K562 (cell line): ENCODE results near the gene CDKL5. TPM values are rescaled to one million over a fixed set of nuclear protein-coding genes. Genes with fewer than 3 reads are reported as not detected.
A peak's percentile ranks its signal among the peaks of the same experiment; 100 is the strongest.

ENCODE experiments used
- ARID1B ChIP-seq: fragments of 450-650 bp; IDR thresholded peaks from 2 replicates; pipeline ENCODE4 v1.6.1; 2016; ENCODE audit warnings: antibody characterized with exemption, mild to moderate bottlenecking, inconsistent platforms
- CLOCK ChIP-seq: fragments of 250-450 bp; sonication (Bioruptor Pico); IDR thresholded peaks from 2 replicates; pipeline ENCODE4 v1.4.0; 2020; ENCODE audit warnings: mild to moderate bottlenecking, moderate library complexity, borderline replicate concordance
- ETV6 ChIP-seq, 3 experiments: fragments of 150-350 bp in 1 of 3; sonication (generic) in 1 of 3; formaldehyde crosslinking in 1 of 3; IDR thresholded peaks; 2 replicates each; pipeline versions ENCODE4 v1.6.1 to v1.8.0; 2014 to 2022; ENCODE audit warnings: borderline replicate concordance in 2 of 3, low read depth in 2 of 3, antibody characterized with exemption in 1 of 3, low read length in 1 of 3, mild to moderate bottlenecking in 1 of 3, missing genetic modification reagents in 1 of 3
- KLF13 ChIP-seq: fragments of 450-650 bp; IDR thresholded peaks from 2 replicates; pipeline ENCODE4 v1.6.1; 2016; ENCODE audit warnings: missing genetic modification characterization, low read depth, mild to moderate bottlenecking, missing compliant biosample characterization, moderate library complexity, borderline replicate concordance
- KLF6 ChIP-seq: fragments of 250-450 bp; sonication (Bioruptor Pico); IDR thresholded peaks from 2 replicates; pipeline ENCODE4 v1.4.0; 2020; ENCODE audit warnings: mild to moderate bottlenecking, moderate library complexity, borderline replicate concordance
- L3MBTL2 ChIP-seq: fragments of 450-650 bp; IDR thresholded peaks from 2 replicates; pipeline ENCODE4 v1.6.1; 2016; ENCODE audit warnings: mild to moderate bottlenecking, moderate library complexity
- MECOM ChIP-seq: fragments of 250-450 bp; sonication (Bioruptor Pico); IDR thresholded peaks from 2 replicates; pipeline ENCODE4 v1.8.0; 2022; ENCODE audit warnings: inconsistent platforms
- MEF2D ChIP-seq: conservative IDR thresholded peaks from 2 replicates; pipeline ENCODE4 v1.6.1; 2016; ENCODE audit warnings: low read depth, missing genetic modification characterization, missing compliant biosample characterization
- NCOA4 ChIP-seq: fragments of 450-650 bp; IDR thresholded peaks from 2 replicates; pipeline ENCODE4 v1.6.1; 2018; ENCODE audit warnings: mild to moderate bottlenecking; ENCODE audit not compliant: partially characterized antibody
- OTX1 ChIP-seq: fragments of 450-650 bp; formaldehyde crosslinking; IDR thresholded peaks from 2 replicates; pipeline ENCODE4 v1.4.0; 2022; ENCODE audit warnings: mild to moderate bottlenecking
- POLR2B ChIP-seq: fragments of 450-650 bp; IDR thresholded peaks from 2 replicates; pipeline ENCODE4 v1.6.1; 2018; ENCODE audit warnings: low read depth; ENCODE audit not compliant: partially characterized antibody
- PREB ChIP-seq: sonication (generic); formaldehyde crosslinking; IDR thresholded peaks from 2 replicates; pipeline ENCODE4 v1.8.1; 2023; ENCODE audit warnings: mild to moderate bottlenecking, missing genetic modification reagents
- TAL1 ChIP-seq: fragments of 450-650 bp; IDR thresholded peaks from 2 replicates; pipeline ENCODE4 v1.6.1; 2016; ENCODE audit warnings: mild to moderate bottlenecking
- polyA plus RNA-seq, 8 experiments: library from polyadenylated mRNA; depleted of rRNA in 4 of 8; stranded (reverse) in 5 of 8; unstranded in 3 of 8; fragments of >200 nt; fragmentation: Nextera tagmentation in 2 of 8; fragmentation: Illumina TruSeq in 1 of 8; extraction: Ambion mirVana in 2 of 8; extraction: Trizol in 1 of 8; gene quantifications; 2 replicates each; pipeline versions ENCODE4 v1.2.1 to v1.2.3, GENCODE V29; 2011 to 2014; ENCODE audit warnings: inconsistent platforms in 1 of 8, missing spikeins in 1 of 8
- total RNA-seq, 7 experiments: library from RNA; depleted of rRNA in 6 of 7; stranded (reverse); fragments of >200 nt in 6 of 7; fragmentation: Illumina TruSeq in 2 of 7; extraction: Trizol in 2 of 7; gene quantifications; 2 replicates each; pipeline versions ENCODE4 v1.2.1 to v1.2.3, GENCODE V29; 2011 to 2021; ENCODE audit warnings: low replicate concordance in 1 of 7
- TF ChIP-seq, protein P1 (sequence below), 3 experiments: fragments of 200-800 bp in 1 of 3; fragments of 250-450 bp in 1 of 3; fragments of 450-650 bp in 1 of 3; sonication (Bioruptor Pico) in 1 of 3; sonication (Bioruptor generic) in 1 of 3; formaldehyde crosslinking in 1 of 3; IDR thresholded peaks; 2 replicates each; pipeline versions ENCODE4 v1.6.1 to v1.8.0; 2016 to 2022; ENCODE audit warnings: mild to moderate bottlenecking in 2 of 3, missing genetic modification characterization in 2 of 3, missing compliant biosample characterization in 1 of 3, moderate library complexity in 1 of 3
- TF ChIP-seq, protein P2 (sequence below): fragments of 450-650 bp; IDR thresholded peaks from 2 replicates; pipeline ENCODE4 v1.6.1; 2017; ENCODE audit warnings: antibody characterized with exemption

The CDKL5 gene
- total and polyA plus RNA-seq, 9 of the 15 experiments (the other 6 are each of a cell fraction or from before 2014, with no cell fraction given) = under 0.01 to 0.21 (median 0.04) TPM

GRCh38 chrX:18425199-18426003 lies at the start of gene CDKL5 (continued):
- TF ChIP-seq, protein P1, sequence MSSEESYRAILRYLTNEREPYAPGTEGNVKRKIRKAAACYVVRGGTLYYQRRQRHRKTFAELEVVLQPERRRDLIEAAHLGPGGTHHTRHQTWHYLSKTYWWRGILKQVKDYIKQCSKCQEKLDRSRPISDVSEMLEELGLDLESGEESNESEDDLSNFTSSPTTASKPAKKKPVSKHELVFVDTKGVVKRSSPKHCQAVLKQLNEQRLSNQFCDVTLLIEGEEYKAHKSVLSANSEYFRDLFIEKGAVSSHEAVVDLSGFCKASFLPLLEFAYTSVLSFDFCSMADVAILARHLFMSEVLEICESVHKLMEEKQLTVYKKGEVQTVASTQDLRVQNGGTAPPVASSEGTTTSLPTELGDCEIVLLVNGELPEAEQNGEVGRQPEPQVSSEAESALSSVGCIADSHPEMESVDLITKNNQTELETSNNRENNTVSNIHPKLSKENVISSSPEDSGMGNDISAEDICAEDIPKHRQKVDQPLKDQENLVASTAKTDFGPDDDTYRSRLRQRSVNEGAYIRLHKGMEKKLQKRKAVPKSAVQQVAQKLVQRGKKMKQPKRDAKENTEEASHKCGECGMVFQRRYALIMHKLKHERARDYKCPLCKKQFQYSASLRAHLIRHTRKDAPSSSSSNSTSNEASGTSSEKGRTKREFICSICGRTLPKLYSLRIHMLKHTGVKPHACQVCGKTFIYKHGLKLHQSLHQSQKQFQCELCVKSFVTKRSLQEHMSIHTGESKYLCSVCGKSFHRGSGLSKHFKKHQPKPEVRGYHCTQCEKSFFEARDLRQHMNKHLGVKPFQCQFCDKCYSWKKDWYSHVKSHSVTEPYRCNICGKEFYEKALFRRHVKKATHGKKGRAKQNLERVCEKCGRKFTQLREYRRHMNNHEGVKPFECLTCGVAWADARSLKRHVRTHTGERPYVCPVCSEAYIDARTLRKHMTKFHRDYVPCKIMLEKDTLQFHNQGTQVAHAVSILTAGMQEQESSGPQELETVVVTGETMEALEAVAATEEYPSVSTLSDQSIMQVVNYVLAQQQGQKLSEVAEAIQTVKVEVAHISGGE (CRISPR knock-in tag; IDR thresholded peaks at IDR 0.05) = 0 out of 6 replicates have a peak, but pooled peaks of 1 of the 3 experiments have one; percentile 42
- TF ChIP-seq OTX1 (CRISPR knock-in tag) (no peak), ETV6 (IDR thresholded peaks at IDR 0.05; ENCODE audit: borderline replicate concordance in 1 of 2, low read depth in 2 of 2, low read length in 1 of 2) (no peak), ETV6 (CRISPR knock-in tag; IDR thresholded peaks at IDR 0.05; ENCODE audit: borderline replicate concordance) (no peak), MEF2D (tag) (no peak), NCOA4 (no peak), KLF6 (CRISPR knock-in tag) (no peak), POLR2B (no peak), TAL1 (no peak), L3MBTL2 (peak; percentile 50; the same call in 1 of the 2 replicates), PREB (no peak), CLOCK (CRISPR knock-in tag) (no peak), MECOM (no peak), ARID1B (no peak), KLF13 (tag) (no peak)
- TF ChIP-seq, protein P2, sequence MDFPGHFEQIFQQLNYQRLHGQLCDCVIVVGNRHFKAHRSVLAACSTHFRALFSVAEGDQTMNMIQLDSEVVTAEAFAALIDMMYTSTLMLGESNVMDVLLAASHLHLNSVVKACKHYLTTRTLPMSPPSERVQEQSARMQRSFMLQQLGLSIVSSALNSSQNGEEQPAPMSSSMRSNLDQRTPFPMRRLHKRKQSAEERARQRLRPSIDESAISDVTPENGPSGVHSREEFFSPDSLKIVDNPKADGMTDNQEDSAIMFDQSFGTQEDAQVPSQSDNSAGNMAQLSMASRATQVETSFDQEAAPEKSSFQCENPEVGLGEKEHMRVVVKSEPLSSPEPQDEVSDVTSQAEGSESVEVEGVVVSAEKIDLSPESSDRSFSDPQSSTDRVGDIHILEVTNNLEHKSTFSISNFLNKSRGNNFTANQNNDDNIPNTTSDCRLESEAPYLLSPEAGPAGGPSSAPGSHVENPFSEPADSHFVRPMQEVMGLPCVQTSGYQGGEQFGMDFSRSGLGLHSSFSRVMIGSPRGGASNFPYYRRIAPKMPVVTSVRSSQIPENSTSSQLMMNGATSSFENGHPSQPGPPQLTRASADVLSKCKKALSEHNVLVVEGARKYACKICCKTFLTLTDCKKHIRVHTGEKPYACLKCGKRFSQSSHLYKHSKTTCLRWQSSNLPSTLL = no peak
